ENCODE results near the gene GFRA3.
A peak's percentile ranks its signal among the peaks of the same experiment; 100 is the strongest.
"Not testable (repeated sequence)": the region's sequence is repeated elsewhere in the genome, so short reads cannot be mapped to it uniquely, and the experiment has no call there.

Gene GFRA3

GRCh38 chr5:138274189-138274853 lies at the start of gene GFRA3:
Gene GFRA3, minus strand, starts transcription at chr5:138274621. Its CDS starts 197 bp downstream, at chr5:138274424.
- no peak for DNase-seq

DNA sequence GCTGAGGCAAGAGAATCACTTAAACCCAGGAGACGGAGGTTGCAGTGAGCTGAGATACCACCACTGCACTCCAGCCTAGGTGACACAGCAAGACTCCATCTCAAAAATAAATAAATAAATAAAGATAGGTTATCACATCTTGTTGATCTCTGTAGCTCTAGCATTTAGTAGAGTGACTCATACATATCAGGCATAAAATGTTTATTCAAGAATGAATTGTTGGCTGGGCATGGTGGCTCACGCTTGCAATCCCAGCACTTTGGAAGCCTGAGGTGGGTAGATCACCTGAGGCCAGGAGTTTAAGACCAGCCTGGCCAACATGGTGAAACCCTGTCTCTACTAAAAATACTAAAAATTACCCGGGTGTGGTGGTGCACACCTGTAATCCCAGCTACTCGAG lies 43.8 kb upstream of the GFRA3 start:
- DNase-seq = not testable (repeated sequence)

GRCh38 chr5:138316355-138316754 lies 41.9 kb upstream of the GFRA3 start:
- no peak for DNase-seq

DNA sequence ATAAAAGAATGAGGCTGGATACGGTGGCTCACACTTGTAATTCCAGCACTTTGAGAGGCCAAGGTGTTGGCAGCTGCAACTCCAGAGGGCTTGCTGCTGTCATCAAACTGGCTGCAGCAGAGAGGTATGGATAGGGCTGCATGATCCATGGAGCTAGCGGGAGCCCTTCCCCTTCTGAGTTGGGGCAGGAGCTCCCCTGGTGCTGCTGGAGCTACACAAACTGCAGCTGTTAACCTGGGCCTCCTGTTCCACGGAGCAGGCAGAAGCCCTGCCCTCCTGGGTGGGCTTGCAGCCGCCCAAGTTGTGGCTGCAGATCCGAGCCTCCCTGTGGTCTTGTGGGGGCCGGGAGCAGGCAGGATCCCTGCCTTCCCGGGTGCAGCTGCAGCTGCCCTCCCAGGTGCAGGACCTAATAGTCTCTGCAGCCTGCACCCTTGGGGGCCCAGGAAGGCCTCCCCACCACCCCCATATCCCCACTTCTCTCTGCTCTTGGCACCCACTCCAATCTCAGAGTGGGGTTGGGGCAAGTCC lies 41.4 kb upstream of the GFRA3 start:
- no peak for DNase-seq

- DNase-seq = peak; percentile 64
Measured at GRCh38 chr5:138305797-138306196, 31.4 kb upstream of the GFRA3 start.

DNA sequence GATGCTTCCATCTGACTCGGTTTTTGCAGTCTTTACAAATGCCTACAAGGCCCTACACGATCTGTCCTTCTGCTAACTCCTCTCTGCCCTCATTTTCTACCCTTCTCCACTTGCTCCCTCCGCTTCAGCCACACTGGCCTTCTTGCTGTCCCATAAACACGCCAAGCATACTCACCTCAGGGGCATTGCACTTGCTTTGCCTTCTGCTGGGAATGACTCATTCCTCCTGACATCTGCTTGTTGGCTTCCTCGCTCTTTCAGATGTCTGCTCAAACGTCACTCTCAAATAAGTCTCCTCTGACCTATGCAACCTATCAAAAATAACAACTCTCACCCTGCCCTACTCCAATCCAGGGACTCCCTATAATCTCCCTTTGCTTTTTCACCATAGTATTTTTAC lies 29.0 kb upstream of the GFRA3 start:
- no peak for DNase-seq

DNA sequence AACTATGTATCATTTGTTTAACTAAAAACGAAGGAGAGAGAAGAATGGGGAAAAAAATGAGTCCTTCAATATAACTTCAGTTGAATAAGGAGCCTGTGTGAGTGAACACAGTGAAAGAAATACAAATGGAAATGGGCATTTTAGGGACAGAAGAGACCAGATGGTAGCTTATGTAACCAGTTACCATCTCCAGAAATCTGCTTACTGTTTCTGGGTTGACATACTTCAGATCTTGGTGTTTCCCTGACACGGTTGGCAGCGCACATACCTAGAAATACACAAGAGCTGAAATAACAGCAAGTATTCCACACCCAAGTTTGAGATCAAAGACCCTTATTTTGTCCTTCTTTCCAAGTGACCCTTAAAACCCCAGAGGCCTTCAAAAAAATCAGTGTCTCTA lies 14.9 kb upstream of the GFRA3 start:
- no peak for DNase-seq

GRCh38 chr5:138287246-138287645 lies 12.8 kb upstream of the GFRA3 start:
- no peak for DNase-seq

- no peak for DNase-seq
Measured at GRCh38 chr5:138282920-138283742, 8.7 kb upstream of the GFRA3 start.

- DNase-seq = no peak
Measured at GRCh38 chr5:138280915-138281314, 6.5 kb upstream of the GFRA3 start.

- peak; percentile 12 for DNase-seq
Measured at GRCh38 chr5:138276402-138277054, 2.1 kb upstream of the GFRA3 start.

DNA sequence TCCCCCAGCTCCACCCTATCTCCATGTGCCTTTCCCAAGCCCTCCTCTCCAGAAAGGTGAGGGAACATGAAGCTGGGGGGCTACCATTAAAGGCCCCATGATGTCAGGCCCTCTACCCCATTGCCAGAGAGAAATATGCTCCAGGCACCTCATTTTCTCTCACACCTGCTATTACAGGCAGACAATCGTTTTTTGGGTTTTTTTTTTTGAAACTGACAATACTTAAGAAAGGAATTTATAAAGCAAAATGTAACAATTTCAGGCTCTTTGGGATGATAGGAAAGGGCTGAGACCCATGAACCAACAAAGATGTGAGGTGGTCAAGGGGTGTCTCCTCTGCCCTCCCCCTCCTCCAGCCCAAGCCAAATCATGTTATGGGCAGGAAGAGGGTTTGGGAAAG lies 1.5 kb upstream of the GFRA3 start:
- no peak for DNase-seq

- no peak for DNase-seq
Measured at GRCh38 chr5:138275379-138275782, 960 bp upstream of the GFRA3 start.

- DNase-seq = no peak
Measured at GRCh38 chr5:138273834-138274188, 610 bp downstream of the GFRA3 start.

DNA sequence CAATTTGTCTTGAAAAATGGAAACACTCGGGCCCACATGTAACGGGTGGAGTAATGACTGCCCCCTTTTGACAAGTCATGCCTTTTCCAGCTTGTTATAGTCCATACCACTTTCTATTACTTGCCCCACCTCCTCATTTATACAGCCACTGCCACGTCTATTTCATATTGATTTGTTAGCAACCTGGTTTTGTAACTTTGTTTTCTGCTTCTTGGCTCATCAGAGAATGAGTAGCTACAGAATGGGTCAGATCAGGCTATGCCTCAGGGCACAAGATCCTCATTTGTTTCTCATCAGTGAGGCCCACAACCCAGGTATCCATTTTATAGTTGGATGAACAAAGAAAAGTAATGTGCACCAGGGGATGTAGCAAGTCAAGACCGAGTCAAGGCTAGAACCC lies 1.7 kb downstream of the GFRA3 start:
- DNase-seq = no peak

DNA sequence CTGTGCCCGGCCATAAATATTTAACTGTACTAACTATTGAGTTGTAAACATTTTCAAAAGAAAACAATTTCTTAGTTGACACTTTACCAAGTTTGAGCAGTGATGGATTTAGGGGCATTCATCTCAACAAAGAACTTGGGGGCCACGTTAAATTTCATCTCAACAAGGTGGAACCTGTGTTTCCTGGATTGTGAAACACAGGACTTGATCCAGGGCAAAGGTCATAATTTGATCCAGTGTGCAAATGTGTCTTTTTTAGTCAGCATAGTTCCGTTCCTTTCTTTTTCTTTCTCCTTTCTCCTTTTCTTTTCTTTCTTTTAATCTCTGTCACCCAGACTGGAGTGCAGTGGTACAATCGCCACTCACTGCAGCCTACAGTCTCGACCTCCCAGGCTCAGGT lies 3.1 kb downstream of the GFRA3 start:
- no peak for DNase-seq

DNA sequence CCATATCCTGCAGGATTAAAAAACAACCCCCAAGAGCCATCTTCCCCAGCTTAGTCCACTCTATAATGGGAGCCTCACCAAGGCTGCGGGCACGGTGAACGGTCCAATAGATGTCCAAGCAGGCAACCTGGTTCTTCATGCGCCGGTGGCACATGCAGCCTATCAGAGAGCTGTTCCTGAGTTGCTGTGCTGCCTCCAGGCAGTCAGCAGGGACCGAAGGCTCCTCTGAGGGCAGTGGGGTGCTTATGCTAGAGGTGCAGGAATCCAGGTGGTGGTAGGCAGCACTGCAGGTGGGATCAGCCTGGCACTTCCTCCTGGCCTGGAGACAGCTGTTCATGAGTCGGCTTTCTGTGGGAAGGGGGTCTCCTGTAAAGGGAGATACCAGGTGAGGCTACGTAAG lies 10.2 kb downstream of the GFRA3 start:
- no peak for DNase-seq

GRCh38 chr5:138263581-138263980 lies 10.8 kb downstream of the GFRA3 start:
- DNase-seq = no peak

- no peak for DNase-seq
Measured at GRCh38 chr5:138258704-138259292, 15.6 kb downstream of the GFRA3 start.

GRCh38 chr5:138257583-138257982 lies 16.8 kb downstream of the GFRA3 start:
- DNase-seq = no peak

- no peak for DNase-seq
Measured at GRCh38 chr5:138252944-138253343, 21.5 kb downstream of the GFRA3 start.

DNA sequence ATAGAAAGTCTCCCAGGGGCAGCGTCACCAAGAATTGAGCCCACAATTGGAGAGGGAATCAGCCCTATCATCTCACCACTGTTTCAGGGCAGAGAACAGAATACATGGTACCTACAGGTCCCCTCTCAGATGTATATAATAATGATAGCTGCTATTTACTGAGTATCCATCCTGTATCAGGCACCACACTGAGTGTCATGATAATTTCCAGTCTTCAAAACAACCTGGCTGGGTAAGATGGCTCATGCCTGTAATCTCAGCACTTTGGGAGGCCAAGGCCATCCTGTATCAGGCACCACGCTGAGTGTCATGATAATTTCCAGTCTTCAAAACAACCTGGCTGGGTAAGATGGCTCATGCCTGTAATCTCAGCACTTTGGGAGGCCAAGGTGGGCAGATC lies 26.6 kb downstream of the GFRA3 start:
- not testable (repeated sequence) for DNase-seq

DNA sequence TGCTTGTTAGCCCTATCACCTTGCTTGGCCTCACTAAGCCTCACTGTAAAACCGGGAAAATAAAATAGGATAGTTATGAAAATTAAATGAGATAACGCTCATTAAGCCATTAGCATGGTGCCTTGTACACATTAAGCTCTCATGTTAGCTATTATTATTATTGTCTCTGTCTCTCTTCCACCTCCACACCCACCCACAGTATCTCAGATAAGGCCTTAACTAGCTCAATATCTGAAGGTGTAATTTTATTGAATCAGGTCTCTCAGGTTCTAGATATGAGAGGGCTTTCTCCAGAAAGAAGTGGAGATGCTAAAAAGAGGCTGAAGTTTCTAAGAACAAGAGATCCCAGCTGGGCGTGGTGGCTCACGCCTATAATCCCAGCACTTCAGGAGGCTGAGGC lies 27.6 kb downstream of the GFRA3 start:
- DNase-seq = no peak

Data from NCI-H1436 (cell line).